Ramos (cell line): Measurements from ENCODE around the gene AMBRA1.
"Not testable (repeated sequence)": the region's sequence is repeated elsewhere in the genome, so short reads cannot be mapped to it uniquely, and the experiment has no call there.

ENCODE experiments used
- in situ Hi-C: fragments of 300-500 bp; cut with MboI; formaldehyde crosslinking; loops from one replicate; pipeline ENCODE4 v1.14.3; 2022; ENCODE audit warnings: low sequenced_read_pairs; ENCODE audit not compliant: unreplicated experiment

The AMBRA1 gene

GRCh38 chr11:46537121-46537520 is 56.7 kb downstream of the AMBRA1 start:
- in situ Hi-C loops: no loop called here

GRCh38 chr11:46535688-46536087 is 58.1 kb downstream of the AMBRA1 start:
- in situ Hi-C loops: no loop called here

- in situ Hi-C loops: no loop called here
Measured at GRCh38 chr11:46534711-46535110, 59.1 kb downstream of the AMBRA1 start.

GRCh38 chr11:46533396-46534100 is 60.3 kb downstream of the AMBRA1 start:
- in situ Hi-C loops: no loop called here

DNA sequence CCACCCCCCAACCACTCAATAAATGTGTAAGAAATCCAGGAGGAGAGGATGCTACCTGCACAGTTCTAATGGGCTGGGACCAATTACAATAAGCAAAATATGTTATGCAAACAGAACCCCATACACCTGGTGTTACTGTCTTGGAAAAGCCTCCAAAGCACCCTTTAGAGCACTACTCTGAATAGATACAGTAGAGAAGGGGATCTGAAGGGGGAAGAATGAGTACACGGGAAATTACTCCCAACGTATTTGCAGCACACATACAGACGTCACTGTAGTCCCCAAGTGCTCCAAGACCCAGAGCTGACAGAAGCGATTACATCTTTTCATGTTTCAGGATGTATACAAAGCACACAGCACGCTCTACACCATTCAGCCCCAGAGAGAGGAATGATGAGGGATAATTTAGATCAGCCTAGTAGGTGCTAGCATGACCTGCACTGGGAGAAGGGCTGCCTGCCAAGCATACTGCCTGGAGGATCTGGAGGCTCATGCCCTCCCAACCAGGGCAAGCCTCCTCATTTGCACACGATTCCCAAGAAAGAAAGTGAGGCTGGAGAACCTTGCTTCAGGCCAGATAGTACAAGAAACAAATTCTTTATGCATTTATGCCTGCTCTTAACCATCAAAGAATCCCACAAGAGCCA is 63.8 kb downstream of the AMBRA1 start:
- in situ Hi-C loops: no loop called here

DNA sequence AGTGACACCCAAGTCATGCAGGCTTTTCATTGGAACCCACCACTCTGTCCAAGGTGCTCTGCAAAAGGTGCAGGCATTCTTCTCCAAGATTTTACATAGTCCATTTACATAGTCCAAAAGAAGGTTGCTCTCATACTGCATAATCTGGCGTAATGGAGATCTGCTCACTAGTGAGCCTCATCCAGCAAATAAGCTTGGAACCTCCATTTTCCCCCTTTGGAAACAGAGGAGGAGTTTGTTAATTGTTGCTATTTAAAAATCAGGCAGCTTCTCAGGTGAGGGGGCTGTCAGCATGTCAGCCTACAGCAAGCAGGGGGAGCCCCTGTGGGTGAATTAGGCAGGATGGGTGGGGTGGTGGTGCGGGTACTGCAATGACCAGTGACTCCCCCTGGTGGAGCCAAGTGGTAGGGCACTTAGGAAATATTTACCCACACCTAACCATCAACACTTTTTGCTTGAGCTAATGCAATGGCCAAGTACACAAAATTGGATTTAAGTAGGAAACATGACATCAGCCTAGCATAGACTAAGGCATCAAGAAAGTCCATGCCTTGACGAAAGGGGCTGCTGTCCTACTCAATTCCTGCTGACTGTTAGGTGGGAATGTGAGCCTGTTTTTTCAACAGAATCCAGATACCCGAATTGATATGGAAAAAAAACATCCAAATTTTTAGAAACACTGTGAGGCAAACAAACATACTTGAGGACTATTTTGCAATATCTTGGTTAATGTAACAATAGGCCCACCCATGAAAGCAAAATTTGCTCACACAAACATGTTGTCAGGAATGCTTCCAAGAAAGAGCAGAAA is 64.5 kb downstream of the AMBRA1 start:
- in situ Hi-C loops: no loop called here

DNA sequence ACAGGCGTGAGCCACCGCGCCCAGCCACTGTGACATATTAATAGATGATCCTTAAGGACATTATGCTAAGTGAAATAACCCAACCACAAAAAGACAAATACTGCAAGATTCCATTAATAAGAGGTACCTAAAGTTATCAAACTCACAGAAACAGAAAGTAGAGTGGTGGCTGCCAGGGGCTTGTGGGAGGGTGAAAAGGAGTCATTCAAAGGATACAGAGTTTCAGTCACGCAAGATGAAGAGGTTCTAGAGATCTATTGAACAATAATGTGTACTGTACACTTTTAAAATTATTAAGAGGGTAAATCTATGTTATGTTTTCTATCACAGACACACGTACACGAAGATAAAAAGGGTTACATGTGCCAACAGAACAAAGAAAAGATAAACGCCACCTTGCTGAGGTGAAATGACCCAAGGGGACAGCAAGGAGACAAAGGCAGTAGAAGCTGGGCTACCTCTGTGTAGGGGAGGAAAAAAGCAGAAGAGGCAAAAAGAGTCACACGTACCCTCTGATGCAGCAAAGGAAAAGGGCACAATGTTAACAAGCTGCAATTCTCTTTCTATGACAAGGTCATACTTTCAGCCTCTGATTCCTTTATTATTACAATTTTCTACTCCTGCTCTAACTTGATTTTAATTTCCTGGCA is 65.3 kb downstream of the AMBRA1 start:
- in situ Hi-C loops: no loop called here

DNA sequence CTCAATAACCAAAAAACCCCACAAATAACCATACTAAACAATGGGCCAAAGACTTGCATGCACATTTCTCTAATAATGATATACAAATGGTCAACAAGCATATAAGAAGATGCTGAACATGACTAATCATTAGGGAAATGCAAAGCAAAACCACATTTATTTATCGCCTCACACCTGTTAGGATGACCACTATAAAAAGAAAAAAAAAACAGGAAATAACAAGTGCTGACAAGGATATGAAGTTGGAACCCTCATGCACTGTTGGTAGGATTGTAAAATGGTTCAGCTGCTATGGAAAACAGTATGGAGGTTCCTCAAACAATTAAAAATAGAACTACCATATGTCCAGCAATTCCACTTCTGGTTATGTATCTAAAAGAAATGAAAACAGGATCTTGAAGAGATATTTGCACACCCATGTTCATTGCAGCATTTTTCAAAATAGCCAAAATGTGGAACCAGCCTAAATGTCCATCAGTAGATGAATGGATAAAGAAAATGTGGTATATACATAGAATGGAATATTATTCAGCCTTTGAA is 66.2 kb downstream of the AMBRA1 start:
- in situ Hi-C loops: no loop called here

GRCh38 chr11:46526216-46527215 is 67.3 kb downstream of the AMBRA1 start:
- in situ Hi-C loops: no loop called here

- in situ Hi-C loops: no loop called here
Measured at GRCh38 chr11:46524201-46524770, 69.5 kb downstream of the AMBRA1 start.

DNA sequence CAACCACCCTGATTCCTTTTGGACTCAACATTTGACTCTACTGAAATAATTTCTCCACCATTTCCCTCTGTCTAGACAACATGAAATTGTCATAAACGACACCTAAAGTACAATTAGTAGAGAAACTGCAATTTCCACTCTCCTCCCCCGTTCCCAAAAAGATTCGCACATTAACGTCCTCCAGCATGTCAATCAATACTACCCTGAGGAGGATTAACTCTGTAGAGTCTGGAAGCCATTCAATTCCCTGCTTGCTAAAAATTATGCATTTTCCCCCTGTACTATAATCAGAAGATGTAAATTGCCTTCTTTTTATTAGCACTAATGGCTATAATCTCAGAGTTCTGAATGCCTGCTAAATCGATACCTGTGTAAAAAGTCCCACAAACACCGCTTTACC is 70.5 kb downstream of the AMBRA1 start:
- in situ Hi-C loops: no loop called here

DNA sequence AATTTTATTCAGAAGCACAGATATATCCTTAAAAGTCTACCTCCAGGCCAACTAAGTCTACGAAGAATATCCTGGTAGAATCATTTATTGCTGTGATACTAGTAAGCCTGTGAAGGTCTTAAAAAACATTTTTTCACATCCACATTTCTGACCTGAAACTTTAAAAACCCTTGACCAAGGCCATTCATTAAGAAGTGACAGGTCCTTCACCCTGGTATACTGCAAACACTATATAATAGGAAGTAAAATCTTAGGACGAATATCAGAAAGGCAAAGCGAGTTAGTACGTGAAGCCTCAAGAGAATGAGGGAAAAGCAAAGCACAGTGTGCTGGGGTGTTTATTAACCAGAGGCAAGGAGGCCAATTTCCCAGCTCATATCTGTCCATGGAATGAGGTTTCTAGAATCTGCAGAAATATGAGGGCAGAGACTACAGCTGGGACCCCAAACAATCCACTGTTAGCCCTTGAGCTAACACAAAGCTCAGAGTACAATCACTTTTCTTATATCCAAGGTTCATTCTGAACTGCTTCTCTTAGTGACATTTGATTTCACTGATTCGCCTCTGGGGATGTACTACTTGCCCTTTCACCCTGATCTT is 71.0 kb downstream of the AMBRA1 start:
- in situ Hi-C loops: no loop called here

DNA sequence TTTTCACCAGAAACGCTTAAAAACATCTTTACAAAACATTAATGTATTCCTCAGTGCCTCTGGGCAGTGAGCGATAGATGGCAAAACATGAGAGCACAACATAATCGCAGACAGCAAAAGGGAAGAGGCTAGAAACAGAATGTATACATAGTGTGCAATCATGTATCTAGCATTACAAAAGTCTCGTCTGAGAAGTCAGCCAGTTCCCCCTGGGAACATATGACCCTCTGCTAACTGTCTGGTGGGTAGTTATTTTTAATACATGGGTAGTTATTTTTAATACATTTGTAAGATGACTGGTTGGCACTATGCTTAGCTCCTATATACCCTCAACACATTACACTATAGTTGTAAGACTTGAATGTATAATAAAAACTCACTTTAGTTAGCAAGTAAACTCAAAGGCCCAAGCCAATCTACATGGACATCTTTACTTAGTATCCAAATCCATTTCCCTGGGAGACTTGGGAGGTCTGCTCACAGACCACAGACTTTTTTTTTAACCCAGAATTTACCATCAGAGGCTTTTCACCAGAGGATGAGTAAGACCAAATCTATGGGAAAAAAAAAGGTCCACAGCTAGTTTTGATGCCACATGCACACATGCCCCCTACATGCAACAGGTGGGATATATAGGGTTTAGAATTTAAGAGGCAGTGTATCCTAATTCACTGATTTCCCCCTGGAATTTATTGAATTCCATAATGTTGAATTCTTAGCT is 71.7 kb downstream of the AMBRA1 start:
- in situ Hi-C loops: no loop called here

DNA sequence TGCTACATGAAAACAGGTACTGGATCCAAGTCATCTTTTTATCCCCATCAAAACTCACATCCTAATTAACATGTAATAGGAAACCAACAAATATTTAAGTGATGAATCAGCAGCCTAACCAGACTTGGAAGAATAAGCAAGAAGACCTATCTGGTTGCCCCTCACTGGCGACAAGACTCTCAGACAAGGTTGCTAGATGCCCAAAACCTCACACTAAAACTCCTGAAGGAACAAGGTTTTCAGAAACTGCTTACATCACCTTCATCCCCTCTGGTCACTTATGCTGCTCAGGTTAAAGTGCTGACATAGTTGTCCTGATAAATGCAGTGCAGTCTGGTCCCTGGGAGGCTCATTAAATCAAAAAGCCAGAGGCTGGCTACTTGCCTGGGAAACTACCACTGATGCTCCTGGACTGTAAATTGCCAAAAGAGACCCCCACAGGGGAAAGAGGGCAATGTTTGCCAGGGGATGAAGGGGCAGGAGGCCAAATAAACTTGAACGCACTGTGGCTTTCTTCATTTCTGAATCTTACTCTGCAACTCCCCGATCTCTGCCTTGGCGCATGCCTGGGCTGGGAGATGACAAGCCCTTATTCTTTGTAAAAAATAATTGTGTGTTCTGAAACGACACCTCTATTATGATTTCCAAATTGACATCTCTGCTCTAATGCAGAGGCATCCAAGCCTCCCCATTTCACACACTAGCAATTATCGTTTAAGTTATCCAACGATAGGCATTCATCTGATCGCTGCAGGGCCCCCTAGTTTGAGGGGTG is 72.7 kb downstream of the AMBRA1 start:
- in situ Hi-C loops: no loop called here

DNA sequence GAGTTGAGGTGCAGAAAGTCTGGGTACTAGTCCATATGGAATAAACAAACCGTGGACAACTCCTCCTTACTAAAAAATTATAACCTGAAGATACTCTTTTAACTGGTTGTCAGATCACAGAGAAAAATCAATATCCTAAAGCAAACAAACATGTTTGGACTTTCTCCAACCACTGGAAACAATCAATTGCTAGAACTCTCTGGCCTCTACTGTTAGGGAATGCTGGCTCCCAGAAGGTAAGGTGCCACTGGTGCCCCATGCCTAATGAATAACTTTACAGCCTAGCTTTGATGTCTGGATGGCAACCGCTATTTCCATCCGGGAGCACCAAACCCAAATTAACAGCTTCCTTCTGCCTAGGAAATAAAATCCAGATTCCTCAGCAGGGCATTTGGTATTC is 74.5 kb downstream of the AMBRA1 start:
- in situ Hi-C loops: no loop called here

DNA sequence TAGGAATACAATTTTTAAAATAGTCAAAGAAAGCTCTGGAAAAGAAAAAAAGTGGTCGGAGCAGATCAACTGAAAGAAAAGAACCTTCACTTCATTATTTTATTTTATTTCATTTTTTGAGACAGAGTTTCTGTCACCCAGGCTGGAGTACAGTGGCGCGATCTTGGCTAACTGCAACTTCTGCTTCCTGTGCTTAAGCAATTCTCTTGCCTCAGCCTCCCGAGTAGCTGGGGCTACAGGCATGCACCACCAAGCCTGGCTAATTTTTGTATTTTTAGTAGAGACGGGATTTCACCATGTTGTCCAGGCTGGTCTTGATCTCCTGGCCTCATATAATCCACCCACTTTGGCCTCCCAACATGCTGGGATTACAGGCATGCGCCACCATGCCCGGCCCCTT is 74.9 kb downstream of the AMBRA1 start:
- in situ Hi-C loops: not testable (repeated sequence)

- in situ Hi-C loops: no loop called here
Measured at GRCh38 chr11:46514370-46514769, 79.5 kb downstream of the AMBRA1 start.
